Activated CD8-positive, alpha-beta T cell treated with anti-CD3 and anti-CD28 coated beads, Interleukin-2, amount 10 ng/mL, durations not matched to agents 7 days and 5 days (primary cell): ENCODE measurements around the gene FBXO5. TPM values are rescaled to one million over a fixed set of nuclear protein-coding genes. Genes with fewer than 3 reads are reported as not detected.
A peak's percentile ranks its signal among the peaks of the same experiment; 100 is the strongest.
"Not testable (repeated sequence)": the region's sequence is repeated elsewhere in the genome, so short reads cannot be mapped to it uniquely, and the experiment has no call there.

Experiments
- ATAC-seq: fragments of 150-1000 bp; cut with Tn5 transposase; one replicate; pipeline ENCODE4 v1.10.0; 2021; ENCODE audit warnings: moderate library complexity
- CTCF ChIA-PET: fragments of 350-600 bp; sonication (Branson Sonifier 250); formaldehyde crosslinking; loops from one replicate; lab custom pipeline; 2021; ENCODE audit warnings: antibody characterized with exemption; lab: Charles Lee
- POLR2A ChIA-PET: fragments of 350-600 bp; sonication (Branson Sonifier 250); formaldehyde crosslinking; loops from one replicate; lab custom pipeline; 2021; ENCODE audit warnings: antibody characterized with exemption; lab: Charles Lee
- DNase-seq: peaks from one replicate; pipeline ENCODE4 v3.0.0-alpha.2; 2020
- H3K27ac Mint-ChIP-seq: one replicate; pipeline ENCODE4 v1.8.0; 2021; ENCODE audit warnings: mild to moderate bottlenecking, mixed read lengths
- H3K27me3 Mint-ChIP-seq: one replicate; pipeline ENCODE4 v1.8.0; 2021; ENCODE audit warnings: low read depth, mixed read lengths
- H3K36me3 Mint-ChIP-seq: one replicate; pipeline ENCODE4 v1.8.0; 2021; ENCODE audit warnings: low read depth, mixed read lengths
- H3K4me1 Mint-ChIP-seq: one replicate; pipeline ENCODE4 v1.8.0; 2021; ENCODE audit warnings: low read depth, mixed read lengths
- H3K4me3 Mint-ChIP-seq: one replicate; pipeline ENCODE4 v1.8.0; 2021; ENCODE audit warnings: mild to moderate bottlenecking, mixed read lengths
- H3K9me3 Mint-ChIP-seq: one replicate; pipeline ENCODE4 v1.8.0; 2022; ENCODE audit warnings: mixed read lengths; ENCODE audit not compliant: insufficient read depth
- total RNA-seq, 2 experiments: library from RNA; stranded (reverse); gene quantifications; one replicate each; pipeline ENCODE4 v1.2.3, GENCODE V29; 2021

Gene FBXO5
- total RNA-seq, 2 experiments from 2014 or later = 72.3 to 73.9 TPM

DNA sequence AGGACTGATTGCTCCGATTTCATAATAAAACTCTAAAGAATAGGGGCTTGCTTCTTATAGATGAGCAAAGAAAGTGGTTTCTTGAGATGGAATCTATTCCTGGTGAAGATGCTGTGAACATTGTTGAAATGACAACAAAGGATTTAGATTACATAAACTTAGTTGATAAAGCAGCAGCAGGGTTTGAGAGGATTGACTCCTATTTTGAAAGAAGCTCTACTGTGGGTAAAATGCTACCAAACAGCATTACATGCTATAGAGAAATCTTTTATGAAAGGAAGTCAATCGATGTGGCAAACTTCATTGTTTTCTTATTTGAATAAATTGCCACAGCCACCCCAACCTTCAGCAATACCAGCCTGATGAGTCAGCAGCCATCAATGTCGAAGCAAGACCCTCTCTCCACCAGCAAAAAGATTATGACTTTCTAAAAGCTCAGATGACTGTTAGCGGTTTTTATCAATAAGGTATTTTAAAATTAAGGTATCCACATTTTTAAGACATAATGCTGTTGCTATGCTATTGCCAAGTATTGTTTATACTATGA lies 32.3 kb upstream of the FBXO5 start:
- no peak for ATAC-seq
- Mint-ChIP-seq H3K4me1 (no peaks in the 10 kb centered on the region), H3K27me3 (peaks cover 22% of the 10 kb centered on the region), H3K36me3 (no peaks in the 10 kb centered on the region), H3K4me3 (no peak overlapping the region), H3K9me3 (no peaks in the 10 kb centered on the region), H3K27ac (no peak overlapping the region)
- POLR2A ChIA-PET = no interaction called here
- no peak for DNase-seq
- CTCF ChIA-PET = no interaction called here

DNA sequence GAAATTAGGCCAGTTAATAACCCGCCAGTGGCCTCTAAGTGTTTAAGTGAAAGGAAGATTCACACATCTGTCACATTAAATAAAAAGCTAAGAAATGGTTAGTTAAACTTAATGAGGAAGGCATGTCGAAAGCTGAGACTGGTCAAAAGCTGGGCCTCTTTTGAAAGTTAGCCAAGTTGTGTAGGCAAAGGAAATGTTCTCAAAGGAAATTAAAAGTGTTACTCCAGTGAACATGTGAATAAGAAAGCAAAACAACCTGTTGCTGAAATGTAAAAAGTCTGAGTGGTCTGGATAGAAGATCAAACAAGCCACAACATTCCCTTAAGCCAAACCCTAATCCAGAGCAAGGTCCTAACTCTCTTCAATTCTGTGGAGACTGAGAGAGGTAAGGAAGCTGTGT lies 30.6 kb upstream of the FBXO5 start:
- DNase-seq (no peak), ATAC-seq (no peak)
- Mint-ChIP-seq H3K36me3 (no peaks in the 10 kb centered on the region), H3K4me3 (no peak overlapping the region), H3K4me1 (no peaks in the 10 kb centered on the region), H3K27ac (no peak overlapping the region), H3K9me3 (no peaks in the 10 kb centered on the region), H3K27me3 (peaks cover 20% of the 10 kb centered on the region)
- ChIA-PET CTCF (interaction anchor here (0.9 kb wide), 1 partner anchor 11 kb away, joined by 5 read pairs; no protein-coding TSS in a partner anchor), POLR2A (no interaction called here)

GRCh38 chr6:153012856-153013255 lies 30.0 kb upstream of the FBXO5 start:
- no peaks in the 10 kb centered on the region for H3K4me1 Mint-ChIP-seq
- ATAC-seq = no peak
- no peak overlapping the region for H3K4me3 Mint-ChIP-seq
- peaks cover 20% of the 10 kb centered on the region for H3K27me3 Mint-ChIP-seq
- H3K9me3 Mint-ChIP-seq = no peaks in the 10 kb centered on the region
- H3K27ac Mint-ChIP-seq = no peak overlapping the region
- DNase-seq = no peak
- POLR2A ChIA-PET = no interaction called here
- no peaks in the 10 kb centered on the region for H3K36me3 Mint-ChIP-seq
- CTCF ChIA-PET = no interaction called here

GRCh38 chr6:153003366-153003690 lies 20.5 kb upstream of the FBXO5 start:
- Mint-ChIP-seq H3K27ac (peak overlapping the region; percentile 94), H3K27me3 (peaks cover 2% of the 10 kb centered on the region), H3K4me3 (peak overlapping the region; percentile 94), H3K9me3 (peaks cover 8% of the 10 kb centered on the region), H3K4me1 (peaks cover 32% of the 10 kb centered on the region), H3K36me3 (peaks cover 30% of the 10 kb centered on the region)
- DNase-seq (no peak), ATAC-seq (peak; percentile 2)
- CTCF ChIA-PET = no interaction called here
- POLR2A ChIA-PET = interaction anchor here (1.0 to 2.6 kb wide), 2 partner anchors 18 to 20 kb away, joined by 4 to 10 read pairs; partner anchors contain the start of gene FBXO5

DNA sequence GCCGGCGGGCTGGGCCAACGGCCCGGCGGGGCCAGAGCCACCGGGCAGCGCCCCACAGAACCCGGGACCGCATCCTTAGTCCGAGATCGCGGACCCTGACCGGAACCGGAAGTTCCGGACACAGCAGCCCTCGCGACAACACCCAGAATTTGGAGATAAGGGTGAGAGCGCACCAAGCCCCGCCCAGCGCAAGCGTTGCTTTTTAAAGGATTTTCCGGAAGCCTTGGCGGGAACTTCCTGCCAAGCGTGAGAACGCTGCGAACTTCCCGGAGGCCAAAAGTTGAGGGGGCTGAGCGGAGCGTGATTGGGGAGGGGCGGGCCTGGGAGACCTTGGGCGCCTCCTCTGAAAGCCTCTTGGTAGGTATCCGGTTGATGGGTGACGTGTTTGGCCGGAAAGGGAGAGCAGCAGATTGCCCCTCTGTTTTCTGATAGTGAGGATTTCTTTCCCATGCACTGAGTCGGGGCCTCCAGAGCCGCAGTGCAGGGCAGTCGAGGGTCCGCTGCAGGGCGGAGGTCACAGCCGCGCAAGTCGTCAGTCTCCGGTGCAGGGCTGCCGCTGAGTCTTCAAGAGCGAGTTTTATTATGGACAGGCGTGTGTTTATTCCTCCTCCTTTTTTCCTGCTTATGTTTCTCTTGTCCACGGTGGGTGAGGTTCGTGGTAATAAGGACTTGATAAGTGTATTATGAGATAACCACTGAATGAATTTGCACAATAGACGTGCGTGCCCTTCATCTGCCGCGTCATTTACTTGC lies 19.9 kb upstream of the FBXO5 start, which contains the start of gene MTRF1L:
MTRF1L (minus strand) TSS at position 97 of the 753 bp plus-strand sequence; CDS start at position 73, 24 bp downstream.
- Mint-ChIP-seq H3K36me3 (peaks cover 31% of the 10 kb centered on the region), H3K9me3 (peaks cover 8% of the 10 kb centered on the region), H3K27me3 (peaks cover 2% of the 10 kb centered on the region), H3K27ac (peak within 1 kb of the TSS; percentile 94), H3K4me3 (peak within 1 kb of the TSS; percentile 94), H3K4me1 (peaks cover 32% of the 10 kb centered on the region)
- ChIA-PET POLR2A (interaction anchor here (1.0 to 3.3 kb wide), 3 partner anchors 17 to 20 kb away, joined by 4 to 48 read pairs (median 10); partner anchors contain the start of gene FBXO5), CTCF (interaction anchor here (1.0 kb wide), 1 partner anchor 19 kb away, joined by 3 read pairs; no protein-coding TSS in a partner anchor)
- ATAC-seq (peak; percentile 94), DNase-seq (peak; percentile 94)

GRCh38 chr6:153001767-153002612 lies 19.1 kb upstream of the FBXO5 start:
- Mint-ChIP-seq H3K27ac (peak overlapping the region; percentile 90), H3K9me3 (peaks cover 8% of the 10 kb centered on the region), H3K4me3 (peak overlapping the region; percentile 94), H3K36me3 (peaks cover 37% of the 10 kb centered on the region), H3K4me1 (peaks cover 38% of the 10 kb centered on the region), H3K27me3 (peaks cover 2% of the 10 kb centered on the region)
- peak; percentile 3 for ATAC-seq
- ChIA-PET POLR2A (interaction anchor here (3.3 kb wide), 1 partner anchor 18 kb away, joined by 48 read pairs; the partner anchor contains the start of gene FBXO5), CTCF (interaction anchor here (1.0 kb wide), 1 partner anchor 19 kb away, joined by 3 read pairs; no protein-coding TSS in a partner anchor)
- DNase-seq = peak; percentile 25

DNA sequence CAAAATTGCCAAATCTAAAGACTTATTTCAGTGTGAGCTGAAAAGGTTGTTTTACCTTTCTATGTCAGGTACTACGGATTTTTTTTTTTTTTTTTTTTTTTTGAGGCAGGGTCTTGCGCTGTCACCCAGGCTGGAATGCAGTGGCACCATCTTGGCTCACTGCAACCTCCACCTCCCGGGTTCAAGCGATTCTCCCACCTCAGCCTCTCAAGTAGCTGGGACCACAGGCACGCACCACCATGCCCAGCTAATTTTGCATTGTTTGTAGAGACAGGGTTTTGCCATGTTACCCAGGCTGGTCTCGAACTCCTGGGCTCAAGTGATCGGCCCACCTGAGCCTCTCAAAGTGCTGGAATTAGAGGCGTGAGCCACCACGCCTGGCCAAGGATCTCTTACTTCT lies 17.9 kb upstream of the FBXO5 start:
- Mint-ChIP-seq H3K4me1 (peaks cover 45% of the 10 kb centered on the region), H3K36me3 (peaks cover 46% of the 10 kb centered on the region), H3K4me3 (peak overlapping the region; percentile 94)
- POLR2A ChIA-PET = interaction anchor here (3.3 kb wide), 1 partner anchor 17 kb away, joined by 48 read pairs; the partner anchor contains the start of gene FBXO5
- not testable (repeated sequence) for H3K9me3 Mint-ChIP-seq, DNase-seq, ATAC-seq, H3K27me3 Mint-ChIP-seq, H3K27ac Mint-ChIP-seq
- CTCF ChIA-PET = interaction anchor here (0.7 to 1.5 kb wide), 3 partner anchors 16 to 211 kb away, joined by 3 to 4 read pairs (median 3); no protein-coding TSS in a partner anchor

DNA sequence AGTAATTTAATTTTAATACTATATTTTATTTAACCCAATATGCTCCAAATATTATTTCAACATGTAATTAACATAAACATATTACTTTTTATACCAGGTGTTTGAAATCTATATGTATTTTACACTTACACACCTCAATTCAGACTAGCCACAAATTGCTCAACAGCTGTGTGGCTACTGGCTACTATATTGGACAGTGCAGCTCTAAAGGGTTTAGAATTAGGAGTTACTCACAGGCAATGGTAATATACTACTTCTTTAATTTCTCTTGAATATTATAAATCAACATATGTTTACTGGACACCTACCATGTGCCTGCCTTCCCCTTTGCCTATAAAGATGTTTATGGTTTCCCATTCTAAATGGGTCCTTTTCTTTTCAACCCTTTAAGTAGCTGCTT lies 17.4 kb upstream of the FBXO5 start:
- Mint-ChIP-seq H3K9me3 (peaks cover 8% of the 10 kb centered on the region), H3K36me3 (peaks cover 49% of the 10 kb centered on the region), H3K4me3 (peak overlapping the region; percentile 46), H3K27me3 (no peaks in the 10 kb centered on the region), H3K4me1 (peaks cover 45% of the 10 kb centered on the region), H3K27ac (peak overlapping the region; percentile 3)
- CTCF ChIA-PET = interaction anchor here (0.8 to 2.6 kb wide), 4 partner anchors 9 to 46 kb away, joined by 3 to 6 read pairs (median 4); partner anchors contain the start of gene FBXO5
- POLR2A ChIA-PET = interaction anchor here (3.3 kb wide), 1 partner anchor 16 kb away, joined by 48 read pairs; the partner anchor contains the start of gene FBXO5
- ATAC-seq (no peak), DNase-seq (no peak)

DNA sequence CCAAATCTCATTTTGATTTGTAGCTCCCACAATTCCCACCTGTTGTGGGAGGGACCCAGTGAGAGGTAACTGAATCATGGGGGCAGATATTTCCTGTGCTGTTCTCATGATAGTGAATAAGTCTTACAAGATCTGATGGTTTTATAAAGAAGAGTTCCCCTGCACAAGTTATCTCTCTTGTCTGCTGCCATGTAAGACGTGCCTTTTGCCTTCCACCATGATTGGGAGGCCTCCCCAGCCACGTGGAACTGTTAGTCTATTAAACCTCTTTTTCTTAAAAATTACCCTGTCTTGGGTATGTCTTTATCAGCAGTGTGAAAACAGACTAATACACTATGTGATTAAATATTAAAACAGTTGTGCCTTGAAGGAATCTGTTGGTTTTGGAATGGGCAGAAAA lies 16.7 kb upstream of the FBXO5 start:
- not testable (repeated sequence) for H3K27me3 Mint-ChIP-seq

DNA sequence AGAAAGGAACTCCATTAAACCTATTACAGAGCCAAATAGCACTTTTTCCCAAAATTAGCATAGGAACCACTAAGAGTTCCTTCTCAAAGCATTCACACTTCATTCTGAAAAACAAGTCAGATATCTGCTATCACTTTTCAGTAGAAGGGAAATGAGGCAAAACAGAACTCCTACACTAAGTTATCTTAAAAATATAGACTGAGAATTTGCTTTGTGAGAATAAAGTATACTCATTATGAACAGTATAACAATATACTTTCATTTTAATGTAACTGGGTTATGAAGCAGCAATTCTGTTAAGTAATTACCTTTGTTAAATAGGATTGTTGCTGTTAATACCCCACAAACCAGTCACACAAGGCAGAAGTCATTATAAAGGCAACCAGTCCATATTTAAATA lies 11.0 kb upstream of the FBXO5 start:
- no peak for DNase-seq
- Mint-ChIP-seq H3K27ac (no peak overlapping the region), H3K4me3 (no peak overlapping the region), H3K4me1 (peaks cover 30% of the 10 kb centered on the region), H3K9me3 (peaks cover under 1% of the 10 kb centered on the region), H3K27me3 (no peaks in the 10 kb centered on the region), H3K36me3 (peaks cover 61% of the 10 kb centered on the region)
- ChIA-PET CTCF (no interaction called here), POLR2A (no interaction called here)
- no peak for ATAC-seq

More for the DNA sequence above, 16.7 kb upstream of the FBXO5 start:
- ATAC-seq, DNase-seq, H3K9me3 Mint-ChIP-seq, H3K27ac Mint-ChIP-seq: not testable (repeated sequence)
- Mint-ChIP-seq H3K4me3 (peak overlapping the region; percentile 11), H3K36me3 (peaks cover 53% of the 10 kb centered on the region), H3K4me1 (peaks cover 45% of the 10 kb centered on the region)
- POLR2A ChIA-PET = interaction anchor here (3.3 kb wide), 1 partner anchor 15 kb away, joined by 48 read pairs; the partner anchor contains the start of gene FBXO5
- CTCF ChIA-PET = interaction anchor here (1.5 to 2.6 kb wide), 2 partner anchors 16 to 45 kb away, joined by 4 to 6 read pairs; partner anchors contain the start of gene FBXO5

DNA sequence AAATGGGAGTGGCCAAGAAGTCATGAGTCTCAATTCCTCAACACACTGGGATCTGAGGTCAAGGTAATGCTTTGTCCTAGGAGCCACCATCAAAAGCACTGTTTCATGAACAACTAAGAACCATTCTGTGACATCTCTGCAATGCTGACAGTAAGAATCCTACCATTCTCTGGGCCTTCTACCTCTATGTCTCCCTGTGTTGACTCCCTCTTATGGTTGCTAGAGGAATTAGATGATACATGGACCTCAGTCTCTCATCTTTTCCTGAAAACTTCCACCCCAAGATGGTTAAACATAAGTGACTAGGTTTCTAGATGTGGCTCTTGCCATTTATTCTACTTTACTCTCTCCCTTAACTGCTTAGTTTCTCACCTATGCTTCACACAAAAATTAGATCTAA lies 10.6 kb upstream of the FBXO5 start:
- ATAC-seq = peak; percentile 44
- peaks cover 57% of the 10 kb centered on the region for H3K36me3 Mint-ChIP-seq
- DNase-seq = no peak
- H3K27ac Mint-ChIP-seq = no peak overlapping the region
- CTCF ChIA-PET = no interaction called here
- H3K4me3 Mint-ChIP-seq = no peak overlapping the region
- POLR2A ChIA-PET = no interaction called here
- no peaks in the 10 kb centered on the region for H3K27me3 Mint-ChIP-seq
- peaks cover 30% of the 10 kb centered on the region for H3K4me1 Mint-ChIP-seq
- H3K9me3 Mint-ChIP-seq = no peaks in the 10 kb centered on the region
